PC-9 (cell line): Measurements from ENCODE around the gene MFSD2B. TPM values are rescaled to one million over a fixed set of nuclear protein-coding genes. Genes with fewer than 3 reads are reported as not detected.

Experiments
- BruUV-seq: library from RNA; stranded (reverse); fragments of 400-500 nt; replicated peaks from 2 replicates; lab custom pipeline; 2021; lab: Mats Ljungman, UMichigan
- CTCF ChIA-PET: fragments of 300-600 bp; sonication (Branson Sonifier 250); formaldehyde crosslinking; loops from one replicate; lab custom pipeline; 2022; ENCODE audit warnings: antibody characterized with exemption; lab: Charles Lee
- POLR2A ChIA-PET: fragments of 300-600 bp; sonication (Branson Sonifier 250); formaldehyde crosslinking; loops from one replicate; lab custom pipeline; 2022; ENCODE audit warnings: antibody characterized with exemption; ENCODE audit not compliant: unreplicated experiment; lab: Charles Lee
- DNase-seq, 2 experiments: peaks; one replicate each; pipeline versions ENCODE4 v3.0.0 to v3.0.0-alpha.2; 2015 to 2022; ENCODE audit warnings: mixed read lengths in 1 of 2
- H2AFZ ChIP-seq: fragments of 200-600 bp; sonication (generic); 2 replicates; pipeline ENCODE4 v1.8.1; 2017; ENCODE audit warnings: antibody characterized with exemption
- H3F3A ChIP-seq: fragments of 200-600 bp; sonication (generic); 2 replicates; pipeline ENCODE4 v1.8.1; 2017; ENCODE audit warnings: antibody characterized with exemption, mild to moderate bottlenecking, low read depth; ENCODE audit not compliant: insufficient read depth
- H3K27ac ChIP-seq: fragments of 200-600 bp; sonication (generic); 2 replicates; pipeline ENCODE4 v1.6.1; 2016; ENCODE audit warnings: mixed run types
- H3K27me3 ChIP-seq: fragments of 200-600 bp; sonication (generic); 2 replicates; pipeline ENCODE4 v1.6.1; 2016; ENCODE audit warnings: low read depth, mixed run types; ENCODE audit not compliant: insufficient read depth
- H3K36me3 ChIP-seq: fragments of 200-600 bp; sonication (generic); 2 replicates; pipeline ENCODE4 v1.6.1; 2016; ENCODE audit warnings: low read depth, mixed run types
- H3K4me1 ChIP-seq: fragments of 200-600 bp; sonication (generic); replicated peaks from 2 replicates; pipeline ENCODE4 v1.6.1; 2016; ENCODE audit warnings: mixed run types; ENCODE audit not compliant: insufficient read depth
- H3K4me2 ChIP-seq: fragments of 200-600 bp; sonication (generic); 2 replicates; pipeline ENCODE4 v1.6.1; 2017; ENCODE audit warnings: mixed run types
- H3K4me3 ChIP-seq: fragments of 200-600 bp; sonication (generic); 2 replicates; pipeline ENCODE4 v1.6.1; 2016; ENCODE audit warnings: mixed run types
- H3K79me2 ChIP-seq: fragments of 200-600 bp; sonication (generic); 2 replicates; pipeline ENCODE4 v1.6.1; 2017; ENCODE audit warnings: low read depth, mixed run types
- H3K9me2 ChIP-seq: fragments of 200-600 bp; sonication (generic); 2 replicates; pipeline ENCODE4 v1.8.1; 2017; ENCODE audit warnings: mild to moderate bottlenecking; ENCODE audit not compliant: insufficient read depth
- H3K9me3 ChIP-seq: fragments of 200-600 bp; sonication (generic); 2 replicates; pipeline ENCODE4 v1.8.1; 2016; ENCODE audit warnings: low read depth; ENCODE audit not compliant: insufficient read depth
- H4K20me1 ChIP-seq: fragments of 200-600 bp; sonication (generic); 2 replicates; pipeline ENCODE4 v1.8.1; 2017; ENCODE audit not compliant: insufficient read depth
- EZH2 ChIP-seq: fragments of 200-600 bp; sonication (generic); IDR thresholded peaks from 2 replicates; pipeline ENCODE4 v1.8.0; 2017; ENCODE audit warnings: antibody characterized with exemption, low read depth
- intact Hi-C: fragments of 100-400 bp; cut with micrococcal nuclease; formaldehyde crosslinking; loops from one replicate; pipeline ENCODE4 v1.10.0; 2022; ENCODE audit not compliant: unreplicated experiment
- total RNA-seq: library from RNA; stranded (reverse); gene quantifications from 2 replicates; pipeline ENCODE4 v1.2.3, GENCODE V29; 2021
- TF ChIP-seq, protein P1 (sequence below): fragments of 200-600 bp; sonication (generic); conservative IDR thresholded peaks from 2 replicates; pipeline ENCODE4 v1.6.1; 2017; ENCODE audit warnings: mixed run types, antibody characterized with exemption, mild to moderate bottlenecking, moderate library complexity

The MFSD2B gene
- total RNA-seq, 1 experiment from 2014 or later, result 1.1 TPM

DNA sequence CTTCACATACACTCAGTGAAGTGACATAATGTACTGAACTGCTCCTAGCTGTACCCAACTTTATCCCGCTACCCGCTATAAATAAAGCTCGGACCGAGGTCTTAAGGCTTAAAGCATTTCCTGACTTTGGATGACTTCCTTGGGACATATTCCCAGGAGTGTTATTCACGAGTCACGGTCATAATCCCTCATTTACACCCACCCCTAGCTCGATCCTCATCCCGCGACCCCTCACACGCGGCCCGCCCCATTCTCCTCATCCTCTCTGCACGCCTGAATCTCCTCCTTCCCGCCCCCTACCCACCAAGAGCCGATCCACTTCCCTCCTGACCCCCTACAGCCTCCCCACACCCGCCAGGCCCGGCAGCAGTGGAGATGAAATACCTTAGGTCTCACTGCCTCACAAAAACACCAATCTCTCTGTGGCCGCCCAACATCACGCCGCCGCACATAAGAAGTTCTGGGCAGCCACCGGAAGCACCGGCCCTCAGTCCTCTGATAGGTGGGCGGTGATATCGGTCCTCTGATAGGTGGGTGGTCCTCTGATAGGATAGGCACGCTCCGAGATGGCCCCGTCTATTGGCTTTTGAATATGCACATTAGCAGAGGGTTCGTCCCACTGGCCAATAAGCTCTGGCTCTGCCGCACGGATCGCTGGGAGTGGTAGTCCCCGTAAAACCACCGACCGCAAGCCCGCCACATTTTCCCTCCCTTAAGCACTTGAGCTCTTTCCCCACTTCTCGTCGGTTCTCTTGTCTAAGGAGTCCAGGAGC is 37.2 kb downstream of the MFSD2B start, which contains the start of gene WDCP:
WDCP (minus strand) TSS at position 462 of the 773 bp plus-strand sequence. CDS start 7,897 bp downstream, outside the sequence.
- H3K9me2 ChIP-seq, result no peaks in the 10 kb centered on the region
- peak within 1 kb of the TSS; percentile 75 for H3K4me2 ChIP-seq
- no peaks in the 10 kb centered on the region for H3K9me3 ChIP-seq
- H3K27ac ChIP-seq, result no peak within 1 kb of the TSS
- H3K79me2 ChIP-seq, result peaks cover 13% of the 10 kb centered on the region; the same call in 1 of the 2 replicates
- POLR2A ChIA-PET, result interaction anchor here (0.6 to 1.4 kb wide), 8 partner anchors 18 to 239 kb away, joined by 3 to 19 read pairs (median 4); partner anchors contain the start of genes SF3B6 and UBXN2A
- H3K36me3 ChIP-seq, result no peaks in the 10 kb centered on the region
- DNase-seq, result peak; percentile 91 to 99
- H2AFZ ChIP-seq, result peak within 1 kb of the TSS; percentile 98
- peak within 1 kb of the TSS; percentile 73 for H3K4me3 ChIP-seq
- no peaks in the 10 kb centered on the region for H4K20me1 ChIP-seq
- CTCF ChIA-PET, result interaction anchor here (0.6 to 1.1 kb wide), 4 partner anchors 29 to 348 kb away, joined by 3 to 18 read pairs (median 4); partner anchors contain the start of genes SF3B6 and TP53I3
- TF ChIP-seq, protein P1, sequence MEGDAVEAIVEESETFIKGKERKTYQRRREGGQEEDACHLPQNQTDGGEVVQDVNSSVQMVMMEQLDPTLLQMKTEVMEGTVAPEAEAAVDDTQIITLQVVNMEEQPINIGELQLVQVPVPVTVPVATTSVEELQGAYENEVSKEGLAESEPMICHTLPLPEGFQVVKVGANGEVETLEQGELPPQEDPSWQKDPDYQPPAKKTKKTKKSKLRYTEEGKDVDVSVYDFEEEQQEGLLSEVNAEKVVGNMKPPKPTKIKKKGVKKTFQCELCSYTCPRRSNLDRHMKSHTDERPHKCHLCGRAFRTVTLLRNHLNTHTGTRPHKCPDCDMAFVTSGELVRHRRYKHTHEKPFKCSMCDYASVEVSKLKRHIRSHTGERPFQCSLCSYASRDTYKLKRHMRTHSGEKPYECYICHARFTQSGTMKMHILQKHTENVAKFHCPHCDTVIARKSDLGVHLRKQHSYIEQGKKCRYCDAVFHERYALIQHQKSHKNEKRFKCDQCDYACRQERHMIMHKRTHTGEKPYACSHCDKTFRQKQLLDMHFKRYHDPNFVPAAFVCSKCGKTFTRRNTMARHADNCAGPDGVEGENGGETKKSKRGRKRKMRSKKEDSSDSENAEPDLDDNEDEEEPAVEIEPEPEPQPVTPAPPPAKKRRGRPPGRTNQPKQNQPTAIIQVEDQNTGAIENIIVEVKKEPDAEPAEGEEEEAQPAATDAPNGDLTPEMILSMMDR, result no peak
- TF ChIP-seq EZH2, result no peak
- H3K27me3 ChIP-seq, result peaks cover 10% of the 10 kb centered on the region; the same call in 1 of the 2 replicates
- H3F3A ChIP-seq, result peaks cover 27% of the 10 kb centered on the region
- peaks cover 17% of the 10 kb centered on the region; the same call in 1 of the 2 replicates for H3K4me1 ChIP-seq
- intact Hi-C loops, result loop anchor here (1.0 to 2.0 kb wide), 2 partner anchors 29 to 32 kb away; partner anchors contain the start of gene SF3B6
- BruUV-seq, result no TSS peak

DNA sequence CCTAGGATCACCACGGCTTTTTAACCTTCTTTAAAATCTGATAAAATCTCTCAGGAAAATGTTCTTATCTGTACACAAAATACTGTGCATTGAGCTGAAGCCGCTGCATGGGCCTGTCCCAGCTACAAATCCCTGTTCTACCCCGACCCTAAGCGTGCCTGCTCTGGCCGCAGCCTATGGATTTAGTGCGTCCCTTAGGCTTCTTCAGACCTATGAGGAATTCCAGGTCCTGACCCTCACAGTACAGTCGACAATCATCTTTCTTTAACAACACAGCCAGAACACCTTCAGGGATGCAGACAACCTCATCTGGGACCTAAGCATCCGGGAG is 37.8 kb downstream of the MFSD2B start:
- no peaks in the 10 kb centered on the region for H3K9me2 ChIP-seq
- peak overlapping the region; percentile 63 for H2AFZ ChIP-seq
- no peaks in the 10 kb centered on the region for H3K9me3 ChIP-seq
- no peak overlapping the region for H3K27ac ChIP-seq
- peak overlapping the region; percentile 75 for H3K4me2 ChIP-seq
- H3F3A ChIP-seq, result peaks cover 28% of the 10 kb centered on the region
- no TSS peak for BruUV-seq
- peaks cover 13% of the 10 kb centered on the region; the same call in 1 of the 2 replicates for H3K79me2 ChIP-seq
- peaks cover 17% of the 10 kb centered on the region; the same call in 1 of the 2 replicates for H3K4me1 ChIP-seq
- no peaks in the 10 kb centered on the region for H4K20me1 ChIP-seq
- ChIA-PET POLR2A (interaction anchor here (0.6 to 1.4 kb wide), 7 partner anchors 18 to 171 kb away, joined by 3 to 19 read pairs (median 5); partner anchors contain the start of genes SF3B6 and UBXN2A), CTCF (interaction anchor here (0.6 to 1.1 kb wide), 4 partner anchors 29 to 347 kb away, joined by 3 to 18 read pairs (median 4); partner anchors contain the start of genes SF3B6 and TP53I3)
- no peaks in the 10 kb centered on the region for H3K36me3 ChIP-seq
- TF ChIP-seq, protein P1, result no peak
- no peak for TF ChIP-seq EZH2
- DNase-seq, result no peak
- peaks cover 10% of the 10 kb centered on the region; the same call in 1 of the 2 replicates for H3K27me3 ChIP-seq
- intact Hi-C loops, result loop anchor here (1.0 to 2.0 kb wide), 2 partner anchors 29 to 33 kb away; partner anchors contain the start of gene SF3B6
- H3K4me3 ChIP-seq, result peak overlapping the region; percentile 73; the same call in 1 of the 2 replicates

DNA sequence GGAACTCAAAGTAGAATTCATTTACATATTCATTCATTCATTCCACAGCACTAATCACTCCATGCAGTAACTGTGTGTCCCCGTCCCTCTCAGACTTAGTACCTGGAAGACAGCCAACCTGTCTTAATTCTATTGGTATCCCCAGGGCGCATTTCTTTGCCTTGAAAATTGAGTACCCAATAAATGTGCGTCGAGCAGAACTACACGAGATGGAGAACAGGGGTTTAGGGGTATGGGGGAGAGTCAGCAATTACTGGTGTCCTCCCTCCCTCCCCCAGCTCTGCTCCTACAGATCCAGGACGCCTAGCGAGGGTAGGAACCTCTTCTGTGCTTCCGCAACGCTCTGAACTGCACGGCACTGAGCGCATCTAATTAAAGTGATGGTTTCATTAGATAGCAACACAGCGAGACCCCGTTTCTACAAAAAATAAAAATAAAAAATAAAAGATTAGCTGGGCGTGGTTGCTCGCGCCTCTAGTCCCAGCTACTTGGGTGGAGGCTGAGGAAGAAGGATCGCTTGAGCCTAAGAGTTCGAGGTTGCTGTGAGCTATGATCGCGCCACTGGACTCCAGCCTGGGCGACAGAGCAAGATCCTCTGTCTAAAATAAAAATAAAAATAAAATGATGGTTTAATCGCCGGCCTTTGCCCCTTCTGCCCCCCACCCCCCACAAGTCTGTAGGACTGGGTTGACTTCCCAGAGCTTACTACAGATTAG is 39.0 kb downstream of the MFSD2B start:
- H3K36me3 ChIP-seq, result no peaks in the 10 kb centered on the region
- H3K4me1 ChIP-seq, result peaks cover 17% of the 10 kb centered on the region; the same call in 1 of the 2 replicates
- no peaks in the 10 kb centered on the region for H3K9me3 ChIP-seq
- no peak overlapping the region for H3K27ac ChIP-seq
- ChIA-PET CTCF (no interaction called here), POLR2A (no interaction called here)
- no peaks in the 10 kb centered on the region for H3K9me2 ChIP-seq
- peak overlapping the region; percentile 53; the same call in 1 of the 2 replicates for H3K4me3 ChIP-seq
- H2AFZ ChIP-seq, result peak overlapping the region; percentile 58; the same call in 1 of the 2 replicates
- DNase-seq, result no peak
- no peak for TF ChIP-seq EZH2
- TF ChIP-seq, protein P1, result no peak
- H3F3A ChIP-seq, result peaks cover 28% of the 10 kb centered on the region
- BruUV-seq, result no TSS peak
- intact Hi-C loops, result no loop called here
- H3K79me2 ChIP-seq, result peaks cover 13% of the 10 kb centered on the region; the same call in 1 of the 2 replicates
- peak overlapping the region; percentile 74 for H3K4me2 ChIP-seq
- no peaks in the 10 kb centered on the region for H4K20me1 ChIP-seq
- H3K27me3 ChIP-seq, result peaks cover 10% of the 10 kb centered on the region; the same call in 1 of the 2 replicates
